ENCODE results near the gene SALL3. TPM values are rescaled to one million over a fixed set of nuclear protein-coding genes. Genes with fewer than 3 reads are reported as not detected.
"Not testable (repeated sequence)": the region's sequence is repeated elsewhere in the genome, so short reads cannot be mapped to it uniquely, and the experiment has no call there.

SALL3 gene
- total RNA-seq, 2 experiments from 2014 or later: not detected

GRCh38 chr18:78948221-78948620 lies 31.4 kb upstream of the SALL3 start:
- POLR2A ChIA-PET: no interaction called here
- CTCF ChIA-PET: no interaction called here
- DNase-seq (no peak), ATAC-seq (no peak)
- Mint-ChIP-seq H3K27me3 (peaks cover 18% of the 10 kb centered on the region), H3K4me3 (no peak overlapping the region), H3K9me3 (ENCODE audit: low read depth) (peaks cover 5% of the 10 kb centered on the region), H3K36me3 (ENCODE audit: low read depth) (no peaks in the 10 kb centered on the region), H3K27ac (no peak overlapping the region), H3K4me1 (no peaks in the 10 kb centered on the region)
- intact Hi-C loops (cut with DNase I, micrococcal nuclease): no loop called here

GRCh38 chr18:78948707-78949106 lies 30.9 kb upstream of the SALL3 start:
- no peak for DNase-seq

GRCh38 chr18:78949216-78949615 lies 30.4 kb upstream of the SALL3 start:
- DNase-seq (no peak), ATAC-seq (no peak)
- Mint-ChIP-seq H3K4me3 (no peak overlapping the region), H3K27me3 (peaks cover 8% of the 10 kb centered on the region), H3K36me3 (ENCODE audit: low read depth) (no peaks in the 10 kb centered on the region), H3K27ac (no peak overlapping the region), H3K9me3 (ENCODE audit: low read depth) (peaks cover 7% of the 10 kb centered on the region), H3K4me1 (no peaks in the 10 kb centered on the region)
- POLR2A ChIA-PET: no interaction called here
- intact Hi-C loops (cut with DNase I, micrococcal nuclease): no loop called here
- CTCF ChIA-PET: no interaction called here

More at GRCh38 chr18:78948707-78949106, 30.9 kb upstream of the SALL3 start:
- CTCF ChIA-PET: no interaction called here
- no peaks in the 10 kb centered on the region for H3K4me1 Mint-ChIP-seq
- no peak overlapping the region for H3K27ac Mint-ChIP-seq
- peaks cover 7% of the 10 kb centered on the region for H3K9me3 Mint-ChIP-seq (ENCODE audit: low read depth)
- no peaks in the 10 kb centered on the region for H3K36me3 Mint-ChIP-seq (ENCODE audit: low read depth)
- intact Hi-C loops (cut with DNase I, micrococcal nuclease): no loop called here
- POLR2A ChIA-PET: no interaction called here
- no peak overlapping the region for H3K4me3 Mint-ChIP-seq
- ATAC-seq: no peak
- H3K27me3 Mint-ChIP-seq: peaks cover 14% of the 10 kb centered on the region

GRCh38 chr18:78950386-78950785 lies 29.2 kb upstream of the SALL3 start:
- peaks cover 7% of the 10 kb centered on the region for H3K9me3 Mint-ChIP-seq (ENCODE audit: low read depth)
- H3K4me3 Mint-ChIP-seq: no peak overlapping the region
- no peaks in the 10 kb centered on the region for H3K36me3 Mint-ChIP-seq (ENCODE audit: low read depth)
- no peak for DNase-seq
- H3K27ac Mint-ChIP-seq: no peak overlapping the region
- H3K4me1 Mint-ChIP-seq: no peaks in the 10 kb centered on the region
- intact Hi-C loops (cut with DNase I, micrococcal nuclease): no loop called here
- ChIA-PET POLR2A (no interaction called here), CTCF (no interaction called here)
- peaks cover 8% of the 10 kb centered on the region for H3K27me3 Mint-ChIP-seq
- no peak for ATAC-seq

GRCh38 chr18:78953566-78953965 lies 26.1 kb upstream of the SALL3 start:
- peaks cover 7% of the 10 kb centered on the region for H3K9me3 Mint-ChIP-seq (ENCODE audit: low read depth)
- no peaks in the 10 kb centered on the region for H3K36me3 Mint-ChIP-seq (ENCODE audit: low read depth)
- H3K4me3 Mint-ChIP-seq: no peak overlapping the region
- ChIA-PET POLR2A (no interaction called here), CTCF (no interaction called here)
- peaks cover 3% of the 10 kb centered on the region for H3K27me3 Mint-ChIP-seq
- DNase-seq (no peak), ATAC-seq (no peak)
- no peak overlapping the region for H3K27ac Mint-ChIP-seq
- no peaks in the 10 kb centered on the region for H3K4me1 Mint-ChIP-seq
- intact Hi-C loops (cut with DNase I, micrococcal nuclease): no loop called here

GRCh38 chr18:78955051-78955450 lies 24.6 kb upstream of the SALL3 start:
- no peaks in the 10 kb centered on the region for H3K4me1 Mint-ChIP-seq
- intact Hi-C loops (cut with DNase I, micrococcal nuclease): no loop called here

GRCh38 chr18:78957140-78957539 lies 22.5 kb upstream of the SALL3 start:
- no peak for DNase-seq
- intact Hi-C loops (cut with DNase I, micrococcal nuclease): no loop called here
- Mint-ChIP-seq H3K9me3 (ENCODE audit: low read depth) (peaks cover 7% of the 10 kb centered on the region), H3K4me3 (no peak overlapping the region), H3K27me3 (no peaks in the 10 kb centered on the region), H3K36me3 (ENCODE audit: low read depth) (no peaks in the 10 kb centered on the region), H3K27ac (no peak overlapping the region), H3K4me1 (no peaks in the 10 kb centered on the region)
- CTCF ChIA-PET: no interaction called here
- POLR2A ChIA-PET: no interaction called here
- no peak for ATAC-seq

More at GRCh38 chr18:78955051-78955450, 24.6 kb upstream of the SALL3 start:
- ChIA-PET CTCF (no interaction called here), POLR2A (no interaction called here)
- no peak overlapping the region for H3K27ac Mint-ChIP-seq
- DNase-seq (no peak), ATAC-seq (no peak)
- no peaks in the 10 kb centered on the region for H3K27me3 Mint-ChIP-seq
- no peaks in the 10 kb centered on the region for H3K36me3 Mint-ChIP-seq (ENCODE audit: low read depth)
- peaks cover 7% of the 10 kb centered on the region for H3K9me3 Mint-ChIP-seq (ENCODE audit: low read depth)
- no peak overlapping the region for H3K4me3 Mint-ChIP-seq

- H3K36me3 Mint-ChIP-seq (ENCODE audit: low read depth): no peaks in the 10 kb centered on the region
- peaks cover 18% of the 10 kb centered on the region for H3K9me3 Mint-ChIP-seq (ENCODE audit: low read depth)
- H3K27me3 Mint-ChIP-seq: peaks cover 3% of the 10 kb centered on the region
- CTCF ChIA-PET: interaction anchor here (0.9 kb wide), 1 partner anchor 10 kb away, joined by 3 read pairs; no protein-coding TSS in a partner anchor
- no peak overlapping the region for H3K4me3 Mint-ChIP-seq
- no peak for DNase-seq
- no peak overlapping the region for H3K27ac Mint-ChIP-seq
- intact Hi-C loops (cut with DNase I, micrococcal nuclease): no loop called here
- POLR2A ChIA-PET: no interaction called here
- ATAC-seq: no peak
- no peaks in the 10 kb centered on the region for H3K4me1 Mint-ChIP-seq
Observed at GRCh38 chr18:78960709-78961108, 18.9 kb upstream of the SALL3 start.

- ATAC-seq: no peak
- intact Hi-C loops (cut with DNase I, micrococcal nuclease): no loop called here
- Mint-ChIP-seq H3K27ac (no peak overlapping the region), H3K4me1 (no peaks in the 10 kb centered on the region), H3K36me3 (ENCODE audit: low read depth) (no peaks in the 10 kb centered on the region), H3K9me3 (ENCODE audit: low read depth) (peaks cover 18% of the 10 kb centered on the region), H3K4me3 (no peak overlapping the region), H3K27me3 (peaks cover 3% of the 10 kb centered on the region)
- CTCF ChIA-PET: no interaction called here
- POLR2A ChIA-PET: no interaction called here
- no peak for DNase-seq
Observed at GRCh38 chr18:78962098-78962497, 17.5 kb upstream of the SALL3 start.

- H3K4me1 Mint-ChIP-seq; ATAC-seq; POLR2A ChIA-PET; H3K4me3 Mint-ChIP-seq; H3K27ac Mint-ChIP-seq; H3K36me3 Mint-ChIP-seq (ENCODE audit: low read depth); CTCF ChIA-PET; intact Hi-C loops (cut with DNase I, micrococcal nuclease); DNase-seq: not testable (repeated sequence)
- peaks cover 15% of the 10 kb centered on the region for H3K27me3 Mint-ChIP-seq
- H3K9me3 Mint-ChIP-seq (ENCODE audit: low read depth): peaks cover 18% of the 10 kb centered on the region
Observed at GRCh38 chr18:78964727-78965126, 14.9 kb upstream of the SALL3 start.

GRCh38 chr18:78965260-78965659 lies 14.4 kb upstream of the SALL3 start:
- H3K27ac Mint-ChIP-seq: no peak overlapping the region
- intact Hi-C loops (cut with DNase I, micrococcal nuclease): no loop called here
- H3K4me3 Mint-ChIP-seq: no peak overlapping the region
- H3K27me3 Mint-ChIP-seq: peaks cover 17% of the 10 kb centered on the region
- ChIA-PET POLR2A (no interaction called here), CTCF (no interaction called here)
- peaks cover 18% of the 10 kb centered on the region for H3K9me3 Mint-ChIP-seq (ENCODE audit: low read depth)
- ATAC-seq (no peak), DNase-seq (no peak)
- H3K36me3 Mint-ChIP-seq (ENCODE audit: low read depth): no peaks in the 10 kb centered on the region
- no peaks in the 10 kb centered on the region for H3K4me1 Mint-ChIP-seq

GRCh38 chr18:78965917-78966792 lies 13.5 kb upstream of the SALL3 start:
- CTCF ChIA-PET: no interaction called here
- no peaks in the 10 kb centered on the region for H3K36me3 Mint-ChIP-seq (ENCODE audit: low read depth)
- intact Hi-C loops (cut with DNase I, micrococcal nuclease): no loop called here
- ATAC-seq (no peak), DNase-seq (no peak)
- H3K27me3 Mint-ChIP-seq: peaks cover 24% of the 10 kb centered on the region
- peaks cover 18% of the 10 kb centered on the region for H3K9me3 Mint-ChIP-seq (ENCODE audit: low read depth)
- H3K27ac Mint-ChIP-seq: no peak overlapping the region
- H3K4me3 Mint-ChIP-seq: no peak overlapping the region
- H3K4me1 Mint-ChIP-seq: no peaks in the 10 kb centered on the region
- POLR2A ChIA-PET: no interaction called here

Data from activated CD4-positive, alpha-beta T cell treated with anti-CD3 and anti-CD28 coated beads for 36 hours (primary cell).